ENCODE measurements around the gene CCDC87. TPM values are rescaled to one million over a fixed set of nuclear protein-coding genes. Genes with fewer than 3 reads are reported as not detected.
"Not testable (repeated sequence)": the region's sequence is repeated elsewhere in the genome, so short reads cannot be mapped to it uniquely, and the experiment has no call there.

CCDC87 gene
- total RNA-seq, 1 donor from 2014 or later, result 0.20 TPM

DNA sequence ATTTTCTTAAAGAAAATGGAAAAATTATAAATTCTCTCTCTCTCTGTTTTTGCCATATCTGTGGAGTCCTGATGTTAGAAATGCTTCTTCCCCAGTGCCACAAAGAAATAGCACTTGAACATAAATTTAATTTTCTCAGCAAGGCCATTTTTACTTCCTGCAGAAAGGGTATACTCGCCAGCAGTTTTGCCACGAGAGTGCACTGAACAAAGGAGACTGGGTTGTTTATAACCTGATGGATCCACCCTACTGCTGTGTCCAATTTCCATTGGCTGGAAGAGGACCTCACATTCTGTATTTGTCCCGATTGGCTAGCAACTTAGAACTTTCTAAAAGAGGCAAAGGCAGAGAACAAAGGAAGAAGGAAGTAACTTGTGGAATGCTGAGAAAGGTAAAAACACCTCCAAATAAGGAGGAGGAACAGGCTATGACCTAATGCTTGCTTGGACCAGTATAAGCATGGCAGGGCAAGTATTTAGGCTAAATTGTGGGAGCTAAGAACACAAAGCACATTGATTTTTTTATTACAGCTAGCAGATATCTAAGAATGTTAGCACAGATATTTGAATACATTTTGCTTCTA is 10.2 kb downstream of the CCDC87 start:
- not testable (repeated sequence) for DNase-seq (ENCODE audit: low read depth, low spot score)

DNA sequence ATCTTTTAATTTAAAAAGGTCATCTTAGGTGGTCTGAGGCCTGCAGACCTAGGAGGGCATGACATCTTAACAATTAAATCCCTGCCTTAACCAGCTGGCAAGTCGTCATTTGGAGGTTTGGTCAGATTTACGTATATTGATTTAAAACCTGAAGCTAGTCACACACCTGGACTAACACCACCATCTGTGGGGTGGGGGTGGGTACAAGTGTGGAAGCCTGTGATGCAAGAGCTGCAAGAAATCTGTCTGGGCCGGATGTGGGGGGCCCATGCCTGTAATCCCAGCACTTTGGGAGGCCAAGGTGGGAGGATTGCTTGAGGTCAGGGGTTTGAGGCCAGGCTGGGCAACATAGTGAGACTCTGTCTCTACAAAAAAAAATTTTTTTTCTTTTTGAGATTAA is 11.6 kb downstream of the CCDC87 start:
- DNase-seq (ENCODE audit: low read depth, low spot score), result no peak

DNA sequence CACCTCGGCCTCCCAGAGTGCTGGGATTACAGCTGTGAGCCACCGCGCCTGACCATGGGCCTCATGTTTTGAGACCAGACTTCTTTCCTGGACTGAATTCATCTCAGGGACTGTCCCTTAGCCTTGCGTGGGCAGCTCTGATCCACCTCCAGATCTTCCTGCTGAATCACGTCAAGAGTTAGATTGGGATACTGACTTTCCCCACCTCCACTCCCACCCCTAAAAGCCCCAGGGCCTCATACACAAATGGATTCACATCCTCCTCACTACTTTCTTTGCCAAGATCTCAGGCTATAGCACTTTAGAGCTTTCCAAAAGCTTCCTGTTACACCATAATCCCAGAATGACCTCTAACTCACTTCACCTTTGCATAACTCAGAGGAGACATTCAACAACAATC is 12.1 kb downstream of the CCDC87 start:
- no peak for DNase-seq (ENCODE audit: low read depth, low spot score)

DNA sequence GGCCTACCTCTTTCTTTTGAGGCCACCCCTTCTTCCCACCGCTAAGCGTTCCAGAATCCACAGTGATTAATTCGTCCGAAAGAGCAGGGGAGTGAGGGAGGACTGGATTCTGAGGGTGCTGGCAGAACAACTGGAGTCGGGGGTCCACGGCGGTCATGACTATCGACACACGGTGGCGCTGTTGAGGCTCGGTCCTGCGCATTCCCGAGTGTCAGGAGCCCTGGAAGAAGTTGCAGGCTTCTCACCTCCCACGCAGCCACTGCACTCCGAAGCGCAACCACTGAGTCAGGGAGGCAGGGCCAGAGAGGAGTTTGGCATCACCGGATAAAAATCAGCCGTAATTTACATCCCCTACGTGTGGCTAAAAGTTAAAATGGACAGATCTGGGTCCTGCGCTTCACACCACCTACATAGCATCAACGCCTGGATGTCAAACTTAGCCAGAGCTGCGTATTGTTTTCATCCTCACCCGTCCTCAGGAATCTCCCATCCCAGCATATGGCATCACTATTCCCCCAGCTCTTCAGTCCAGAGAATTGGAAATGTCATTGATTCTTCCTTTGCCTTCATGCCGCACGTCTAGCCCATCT is 13.8 kb downstream of the CCDC87 start:
- DNase-seq (ENCODE audit: low read depth, low spot score), result no peak

DNA sequence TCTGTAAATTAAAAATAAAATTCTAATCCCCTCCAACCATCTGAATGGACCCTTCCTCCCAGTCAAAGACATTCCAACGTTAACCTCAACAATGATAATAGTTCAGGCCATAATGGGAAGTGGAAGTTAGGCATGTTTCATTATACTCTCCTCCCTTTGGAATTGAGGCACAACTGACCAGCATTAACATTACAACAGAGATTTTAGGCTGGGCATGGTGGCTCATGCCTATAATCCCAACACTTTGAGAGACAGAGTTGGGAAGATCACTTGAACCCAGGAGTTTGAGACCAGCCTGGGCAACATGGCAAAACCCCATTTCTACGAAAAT is 22.0 kb downstream of the CCDC87 start:
- DNase-seq (ENCODE audit: low read depth, low spot score), result no peak

DNA sequence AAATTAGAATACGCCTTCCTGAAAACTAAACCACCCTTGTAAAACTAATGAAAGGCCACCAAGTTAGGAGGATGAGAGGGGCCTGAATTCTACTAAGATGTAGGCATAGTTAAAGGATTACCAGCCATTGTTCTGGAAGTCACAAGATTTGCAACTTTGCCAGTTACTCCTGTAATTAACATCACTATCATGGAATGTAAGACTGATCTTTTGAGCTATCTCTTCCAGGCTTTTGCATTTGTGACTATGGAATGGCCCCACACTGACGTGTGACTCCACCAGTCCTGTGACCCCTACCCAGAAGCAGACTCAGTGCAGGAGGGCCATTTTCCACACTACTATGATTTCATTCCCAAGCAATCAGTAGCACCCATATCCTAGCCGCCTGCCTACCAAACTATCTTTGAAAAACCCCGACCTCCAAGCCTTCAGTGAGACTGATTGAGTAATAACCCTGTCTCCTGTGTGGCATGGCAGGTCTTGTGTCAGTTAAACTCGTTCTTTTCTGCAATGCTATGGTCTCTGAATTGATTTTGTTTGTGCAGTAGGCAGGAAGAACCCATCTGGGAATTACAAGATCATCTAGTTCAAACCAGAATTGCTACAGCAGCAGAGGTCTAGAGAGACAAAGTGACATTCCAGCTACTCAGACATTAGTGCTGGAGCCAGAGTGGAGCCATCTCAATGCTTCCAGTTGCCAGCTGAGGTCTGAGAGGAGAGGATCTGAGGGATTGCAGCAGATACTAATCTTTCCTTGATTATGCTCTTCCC is 22.6 kb downstream of the CCDC87 start:
- no peak for DNase-seq (ENCODE audit: low read depth, low spot score)

DNA sequence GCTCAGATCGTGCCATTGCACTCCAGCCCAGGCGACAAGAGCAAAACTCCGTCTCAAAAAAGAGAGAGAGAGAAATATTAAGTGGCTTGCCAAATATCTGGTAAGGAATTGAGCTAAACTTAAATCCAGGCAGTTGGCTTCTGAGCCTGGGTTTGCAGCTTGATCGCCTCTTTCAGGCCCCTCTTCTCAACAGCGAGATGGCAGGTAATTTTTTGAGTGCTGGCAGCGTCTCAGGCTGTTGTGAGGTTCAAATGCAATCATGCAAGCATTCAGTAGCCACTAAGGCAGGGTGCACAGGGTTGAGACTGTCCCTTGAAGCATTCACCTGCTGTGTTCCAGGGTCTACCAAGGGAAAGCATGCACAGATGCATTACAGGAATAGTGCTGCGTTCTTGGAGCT is 23.8 kb downstream of the CCDC87 start:
- DNase-seq (ENCODE audit: low read depth, low spot score), result no peak

DNA sequence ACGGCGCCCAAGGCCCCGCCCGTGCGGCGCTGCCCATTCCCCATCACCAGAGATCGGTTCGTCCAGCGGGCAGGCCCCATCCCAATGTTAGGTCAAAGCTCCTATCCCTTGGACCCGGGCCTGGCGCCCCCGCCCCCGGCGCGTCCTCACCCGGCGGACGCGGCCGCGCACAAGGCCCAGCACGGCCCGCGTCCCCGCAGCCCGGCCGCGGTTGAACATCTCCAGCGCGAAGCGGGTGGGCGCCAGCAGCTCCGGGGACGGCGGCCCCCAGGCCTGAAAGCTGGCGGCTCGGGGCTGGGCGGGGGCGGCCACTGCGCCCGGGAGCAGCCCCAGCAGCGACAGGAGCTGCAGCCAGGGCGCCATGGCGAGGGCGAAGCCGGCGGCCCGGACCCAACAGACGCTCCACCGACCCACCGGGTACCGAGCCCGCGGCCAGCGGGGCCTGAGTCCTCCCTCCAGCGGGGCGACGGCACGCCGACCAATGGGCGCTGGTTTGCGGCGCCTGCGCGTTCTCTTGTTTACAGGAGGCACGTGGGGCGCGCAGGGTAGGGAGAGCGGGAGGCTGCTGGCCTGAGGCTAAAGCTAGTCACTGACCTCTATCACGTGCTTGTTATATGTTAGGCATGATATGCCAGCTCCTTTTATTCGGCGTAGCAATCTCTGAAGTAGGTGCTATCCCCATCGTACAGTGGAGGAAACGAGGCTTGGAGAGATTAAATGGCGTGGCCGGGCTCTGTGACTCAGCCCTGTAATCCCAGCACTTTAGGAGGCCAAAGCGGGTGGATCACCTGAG is 24.5 kb downstream of the CCDC87 start, which contains the start of gene CTSF:
Gene CTSF, minus strand, starts transcription at position 483 of the 793 bp plus-strand sequence. Its CDS starts 120 bp downstream, at position 363.
- peak; percentile 26 for DNase-seq (ENCODE audit: low read depth, low spot score)

DNA sequence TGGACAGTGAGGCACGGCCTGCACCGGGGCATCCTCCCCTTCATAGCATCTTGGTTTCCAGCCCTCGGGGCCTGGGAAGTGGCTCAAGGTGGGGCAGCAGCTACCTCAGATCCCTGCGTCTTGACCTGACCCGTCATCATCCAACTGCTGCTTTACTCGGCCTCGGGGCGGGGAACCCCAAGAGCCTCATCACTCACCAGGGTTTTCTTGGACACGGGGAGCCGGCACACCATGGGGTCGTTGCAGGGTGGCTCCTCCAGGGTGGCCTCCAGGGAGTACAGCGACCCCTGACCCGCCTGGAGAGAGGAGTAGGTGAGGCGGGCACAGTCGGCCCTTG is 25.1 kb downstream of the CCDC87 start:
- no peak for DNase-seq (ENCODE audit: low read depth, low spot score)

DNA sequence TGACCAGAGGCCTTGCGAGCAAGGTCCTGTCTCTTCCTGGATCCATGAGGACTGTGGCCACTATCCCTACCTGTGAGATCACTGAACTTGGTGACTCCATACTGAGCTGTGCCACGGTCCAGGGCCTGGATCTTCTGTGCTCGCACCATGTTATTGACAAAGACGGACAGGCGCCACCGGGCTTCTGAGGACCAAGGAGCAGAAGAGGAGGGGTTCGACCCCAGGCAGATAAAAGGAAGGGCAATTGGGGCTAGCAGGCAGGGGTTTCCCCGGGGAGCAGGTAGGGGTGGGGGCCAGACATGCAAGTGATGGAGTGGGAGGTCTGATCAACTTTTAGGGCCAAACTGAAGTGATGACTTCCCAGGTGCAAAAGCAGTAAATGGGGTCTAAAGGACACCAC is 26.6 kb downstream of the CCDC87 start:
- no peak for DNase-seq (ENCODE audit: low read depth, low spot score)

DNA sequence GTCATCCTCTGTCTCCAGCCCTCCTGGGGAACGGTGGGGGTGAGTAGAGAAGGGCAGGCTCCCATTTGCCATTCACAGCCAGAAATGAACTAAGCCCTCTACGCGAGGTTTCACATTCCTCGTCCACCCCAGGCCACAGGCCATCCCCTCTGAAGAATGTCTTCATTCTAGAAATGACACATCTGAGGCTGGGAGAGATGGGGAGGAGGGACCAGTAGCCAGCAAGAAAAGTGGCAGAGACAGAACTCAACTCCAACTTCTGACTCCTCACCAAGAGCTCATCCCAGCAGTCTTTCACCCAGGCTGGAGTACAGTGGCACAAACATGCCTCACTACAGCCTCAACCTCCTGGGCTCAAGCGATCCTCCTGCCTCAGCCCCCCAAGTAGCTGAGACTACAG is 27.9 kb downstream of the CCDC87 start:
- DNase-seq (ENCODE audit: low read depth, low spot score), result no peak

DNA sequence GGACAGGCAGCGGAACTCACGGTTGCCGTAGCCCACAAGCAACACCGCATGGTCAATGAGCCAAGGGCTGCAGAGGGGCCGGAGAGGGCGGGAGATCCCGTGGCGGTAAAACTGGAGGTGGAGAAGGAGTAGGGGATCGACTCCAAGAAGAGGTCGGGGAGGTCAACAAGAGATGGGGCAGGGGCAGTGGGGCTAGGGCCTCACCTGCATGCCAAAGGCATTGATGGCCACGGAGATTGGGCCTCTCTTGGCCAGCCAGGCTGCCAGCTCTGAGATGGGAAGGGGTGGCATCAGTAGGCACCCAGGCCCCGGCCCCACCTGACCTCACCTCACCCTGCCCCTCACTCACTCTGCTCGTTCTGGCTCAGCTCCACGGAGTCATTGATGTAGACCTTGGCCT is 28.3 kb downstream of the CCDC87 start:
- no peak for DNase-seq (ENCODE audit: low read depth, low spot score)

DNA sequence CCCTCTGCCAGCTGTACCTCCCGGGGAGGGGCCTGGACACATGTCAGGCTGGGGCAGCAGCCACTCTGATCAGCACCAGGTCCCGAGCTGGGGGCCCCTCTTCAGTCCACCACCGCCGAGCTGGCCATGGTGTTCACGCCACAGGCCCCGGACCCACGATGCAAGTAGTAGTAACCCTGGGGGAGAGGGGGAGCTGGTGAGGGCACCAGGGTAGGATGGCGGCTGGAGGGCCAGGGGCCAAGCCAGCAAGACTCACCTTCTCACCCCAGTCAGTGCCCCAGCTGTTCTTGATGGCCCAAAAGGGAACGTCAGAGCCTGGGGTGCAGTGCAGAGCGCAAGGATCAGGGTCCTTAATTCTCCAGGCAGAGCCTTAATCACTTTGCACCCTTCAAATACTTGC is 29.0 kb downstream of the CCDC87 start:
- no peak for DNase-seq (ENCODE audit: low read depth, low spot score)

DNA sequence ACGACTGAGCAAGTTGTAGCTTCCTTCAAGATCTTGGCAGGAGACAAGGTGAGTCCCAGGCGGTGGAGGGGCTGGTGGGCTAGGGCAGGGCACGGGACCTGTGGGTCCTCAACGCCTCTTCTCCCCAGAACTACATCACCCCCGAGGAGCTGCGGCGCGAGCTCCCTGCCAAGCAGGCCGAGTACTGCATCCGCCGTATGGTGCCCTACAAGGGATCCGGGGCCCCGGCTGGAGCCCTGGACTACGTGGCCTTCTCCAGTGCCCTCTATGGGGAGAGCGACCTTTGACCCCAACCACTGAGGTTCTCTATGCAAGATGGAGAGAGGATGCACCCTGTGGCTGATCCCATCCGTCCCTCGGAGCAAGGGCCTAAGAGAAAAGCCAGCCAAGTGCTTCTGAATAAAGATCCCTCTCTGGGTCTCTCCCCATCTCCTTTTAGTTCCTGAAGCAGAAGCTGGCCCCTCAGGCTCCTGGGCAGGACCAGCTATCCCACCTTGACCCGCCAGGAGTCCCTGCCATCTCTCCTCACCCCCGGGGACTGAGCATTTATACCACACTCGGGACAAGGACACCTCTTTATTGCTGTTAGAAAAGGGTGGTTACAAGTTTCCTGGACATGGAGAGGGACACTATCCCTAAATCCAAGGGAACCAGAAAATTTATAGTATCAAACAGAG is 29.8 kb downstream of the CCDC87 start:
- DNase-seq (ENCODE audit: low read depth, low spot score), result no peak

DNA sequence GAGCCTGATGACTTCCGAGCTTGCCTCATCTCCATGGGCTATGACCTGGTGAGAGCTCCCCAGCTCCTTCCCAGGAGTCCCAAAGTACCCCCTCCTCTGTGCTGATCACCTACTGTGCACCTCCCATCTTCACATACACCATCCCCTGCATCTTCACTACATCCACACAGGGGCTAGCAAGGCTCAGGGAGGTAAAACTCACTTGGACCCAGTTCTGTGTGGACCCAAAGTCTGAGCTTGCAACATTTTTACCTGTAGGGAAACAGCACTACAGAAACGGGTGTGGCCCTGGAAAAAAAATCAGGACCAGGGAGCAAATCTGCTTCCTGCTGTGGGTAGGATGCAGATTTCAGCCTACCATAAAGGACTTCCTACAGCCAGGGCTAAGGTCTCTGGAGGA is 30.6 kb downstream of the CCDC87 start:
- no peak for DNase-seq (ENCODE audit: low read depth, low spot score)

DNA sequence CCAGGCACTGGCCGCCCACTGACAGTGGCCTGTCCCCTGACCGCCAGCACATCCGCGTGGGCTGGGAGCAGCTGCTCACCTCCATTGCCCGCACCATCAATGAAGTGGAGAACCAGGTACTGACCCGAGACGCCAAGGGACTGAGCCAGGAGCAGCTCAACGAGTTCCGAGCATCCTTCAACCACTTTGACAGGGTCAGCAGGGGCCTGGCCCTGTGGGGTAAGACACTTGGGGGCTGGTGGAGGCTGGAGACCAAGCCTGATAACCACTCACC is 31.0 kb downstream of the CCDC87 start:
- DNase-seq (ENCODE audit: low read depth, low spot score), result no peak

DNA sequence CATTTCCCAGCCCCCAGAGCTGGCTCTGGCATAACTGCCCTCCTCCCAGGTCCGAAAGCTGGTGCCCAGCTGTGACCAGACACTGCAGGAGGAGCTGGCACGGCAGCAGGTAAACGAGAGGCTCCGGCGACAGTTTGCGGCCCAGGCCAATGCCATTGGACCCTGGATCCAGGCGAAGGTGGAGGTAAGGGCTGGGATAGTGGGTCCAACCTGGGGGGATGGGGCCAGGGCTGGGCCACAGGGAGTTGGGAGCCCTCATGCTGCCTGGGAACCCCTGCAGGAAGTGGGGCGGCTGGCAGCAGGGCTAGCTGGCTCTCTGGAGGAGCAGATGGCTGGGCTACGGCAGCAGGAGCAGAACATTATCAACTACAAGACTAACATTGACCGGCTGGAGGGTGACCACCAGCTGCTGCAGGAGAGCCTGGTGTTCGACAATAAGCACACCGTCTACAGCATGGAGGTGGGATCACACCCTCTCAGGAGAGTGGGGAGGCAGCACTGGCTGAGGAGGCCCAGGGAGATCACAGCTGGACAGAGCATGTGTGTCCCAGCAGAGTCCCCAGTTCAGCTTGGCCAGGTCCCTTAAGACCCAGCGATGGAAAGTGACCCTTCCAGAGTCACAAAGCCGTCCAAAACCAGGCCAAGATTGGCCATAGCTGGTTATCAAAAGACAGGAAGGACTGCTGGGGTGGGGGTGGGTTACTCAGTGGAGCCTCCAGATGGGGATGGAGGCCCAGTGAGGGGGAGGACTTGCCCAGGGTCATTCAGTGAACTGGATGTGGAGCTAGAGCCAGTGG is 31.5 kb downstream of the CCDC87 start:
- DNase-seq (ENCODE audit: low read depth, low spot score), result no peak

DNA sequence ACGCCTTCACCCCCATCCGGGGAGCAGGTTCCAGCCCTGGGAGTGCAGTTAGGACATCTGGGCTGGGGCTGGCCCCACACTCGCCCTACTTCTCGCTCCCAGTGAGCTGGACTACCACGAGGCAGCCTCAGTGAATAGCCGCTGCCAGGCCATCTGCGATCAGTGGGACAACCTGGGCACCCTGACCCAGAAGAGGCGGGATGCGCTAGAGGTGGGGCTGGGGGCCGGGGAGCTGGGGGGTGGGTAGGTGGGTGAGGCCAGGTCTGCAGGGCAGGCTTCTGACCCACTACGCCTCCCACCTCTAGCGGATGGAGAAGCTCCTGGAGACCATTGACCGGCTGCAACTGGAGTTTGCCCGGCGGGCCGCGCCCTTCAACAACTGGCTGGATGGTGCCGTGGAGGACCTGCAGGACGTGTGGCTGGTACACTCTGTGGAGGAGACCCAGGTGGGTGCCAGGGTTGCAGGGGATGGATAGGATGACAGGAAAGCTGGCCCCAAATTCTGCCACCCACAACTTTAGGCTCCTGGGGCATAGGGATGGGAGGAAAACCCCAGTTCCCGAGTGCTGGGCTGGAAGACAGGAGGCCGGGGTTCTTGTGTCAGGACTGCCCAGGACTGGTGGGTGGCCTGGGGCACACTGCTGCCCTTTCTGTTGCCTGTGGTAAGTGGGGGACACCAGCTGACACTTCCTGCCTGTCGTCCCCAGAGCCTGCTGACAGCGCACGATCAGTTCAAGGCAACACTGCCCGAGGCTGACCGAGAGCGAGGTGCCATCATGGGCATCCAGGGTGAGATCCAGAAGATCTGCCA is 32.8 kb downstream of the CCDC87 start:
- no peak for DNase-seq (ENCODE audit: low read depth, low spot score)

DNA sequence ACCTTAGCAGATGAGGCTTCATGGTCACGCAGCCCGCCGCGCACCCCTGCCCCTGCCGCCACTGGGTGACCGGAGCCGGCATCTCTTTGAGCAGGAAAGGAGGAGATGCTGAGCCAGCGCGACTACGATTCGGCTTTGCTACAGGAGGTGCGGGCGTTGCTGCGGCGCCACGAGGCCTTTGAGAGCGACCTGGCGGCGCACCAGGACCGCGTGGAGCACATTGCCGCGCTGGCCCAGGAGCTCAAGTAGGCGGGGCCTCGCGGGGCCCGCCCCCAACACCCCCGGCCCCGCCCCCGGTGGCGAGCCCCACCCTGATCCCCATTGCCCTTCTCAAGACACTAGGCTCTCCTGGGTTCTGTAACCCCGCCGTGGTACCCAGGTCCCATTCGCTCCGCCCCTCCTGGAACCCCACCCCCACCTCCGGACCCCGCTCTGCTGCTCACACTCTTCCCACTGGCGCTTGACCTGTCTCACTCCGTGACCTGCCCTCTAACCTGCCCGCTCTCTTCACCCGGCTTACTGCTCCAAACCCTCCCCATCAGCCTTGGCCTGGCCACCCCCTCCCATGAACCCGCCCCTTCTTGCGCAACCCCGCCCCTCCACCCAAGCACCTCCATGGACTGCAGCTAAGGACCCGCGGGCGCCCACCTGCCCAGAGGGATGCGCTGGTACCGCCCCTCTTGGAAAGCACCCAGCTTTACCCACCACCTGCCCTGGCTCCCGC is 33.6 kb downstream of the CCDC87 start:
- DNase-seq (ENCODE audit: low read depth, low spot score), result no peak

Data from pulmonary artery endothelial cell (primary cell).